ENCODE data around the gene FAM13B.

DNA sequence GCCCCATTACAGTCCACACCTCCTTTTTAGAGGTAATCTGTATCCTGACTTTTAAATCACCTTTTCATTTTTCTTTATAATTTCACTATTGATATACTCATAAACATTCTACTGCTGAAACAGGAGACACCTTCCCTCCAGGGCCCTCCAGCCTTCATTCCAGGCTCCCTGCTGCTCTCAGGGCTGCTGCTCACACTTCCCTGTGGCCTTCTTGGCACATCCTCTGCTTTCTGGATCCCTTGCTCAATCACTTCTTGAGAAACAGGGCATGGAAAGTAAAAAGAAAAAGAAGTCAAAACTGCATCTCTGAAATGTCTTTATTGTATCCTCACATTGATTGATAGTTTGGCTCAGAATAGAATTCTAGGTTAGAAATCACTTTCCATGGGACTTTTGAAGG, 31.6 kb upstream of the FAM13B start:
- TF ChIP-seq, protein P1, sequence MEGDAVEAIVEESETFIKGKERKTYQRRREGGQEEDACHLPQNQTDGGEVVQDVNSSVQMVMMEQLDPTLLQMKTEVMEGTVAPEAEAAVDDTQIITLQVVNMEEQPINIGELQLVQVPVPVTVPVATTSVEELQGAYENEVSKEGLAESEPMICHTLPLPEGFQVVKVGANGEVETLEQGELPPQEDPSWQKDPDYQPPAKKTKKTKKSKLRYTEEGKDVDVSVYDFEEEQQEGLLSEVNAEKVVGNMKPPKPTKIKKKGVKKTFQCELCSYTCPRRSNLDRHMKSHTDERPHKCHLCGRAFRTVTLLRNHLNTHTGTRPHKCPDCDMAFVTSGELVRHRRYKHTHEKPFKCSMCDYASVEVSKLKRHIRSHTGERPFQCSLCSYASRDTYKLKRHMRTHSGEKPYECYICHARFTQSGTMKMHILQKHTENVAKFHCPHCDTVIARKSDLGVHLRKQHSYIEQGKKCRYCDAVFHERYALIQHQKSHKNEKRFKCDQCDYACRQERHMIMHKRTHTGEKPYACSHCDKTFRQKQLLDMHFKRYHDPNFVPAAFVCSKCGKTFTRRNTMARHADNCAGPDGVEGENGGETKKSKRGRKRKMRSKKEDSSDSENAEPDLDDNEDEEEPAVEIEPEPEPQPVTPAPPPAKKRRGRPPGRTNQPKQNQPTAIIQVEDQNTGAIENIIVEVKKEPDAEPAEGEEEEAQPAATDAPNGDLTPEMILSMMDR (IDR thresholded peaks at IDR 0.05) = no peak
- TF ChIP-seq EP300 (IDR thresholded peaks at IDR 0.05; ENCODE audit: low read depth) = no peak
- TF ChIP-seq POLR2AphosphoS5 (IDR thresholded peaks at IDR 0.05) = no peak

Data from transverse colon (tissue), 4 donors.